K562 (cell line): ENCODE results near the gene FAM193A.

ENCODE experiments used
- CTCF ChIP-seq, 3 experiments: IDR thresholded peaks in 2 of 3; conservative IDR thresholded peaks in 1 of 3; 2 replicates each; pipeline ENCODE4 v1.5.1; 2011 to 2012; ENCODE audit warnings: low read length in 3 of 3, mild to moderate bottlenecking in 3 of 3, control low read depth in 2 of 3, improper control_type of control experiment in 1 of 3, inconsistent platforms in 1 of 3, low read depth in 1 of 3, mixed read lengths in 1 of 3, moderate library complexity in 1 of 3; ENCODE audit not compliant: insufficient read depth in 2 of 3
- SIN3B ChIP-seq: fragments of 450-650 bp; IDR thresholded peaks from 2 replicates; pipeline ENCODE4 v1.6.1; 2017; ENCODE audit warnings: low read depth, mild to moderate bottlenecking, moderate library complexity
- THAP12 ChIP-seq: fragments of 250-450 bp; sonication (Bioruptor Pico); IDR thresholded peaks from 2 replicates; pipeline ENCODE4 v1.9.0; 2021; ENCODE audit warnings: mild to moderate bottlenecking, inconsistent platforms
- ZNF140 ChIP-seq: fragments of 250-450 bp; sonication (Bioruptor Pico); IDR thresholded peaks from 2 replicates; pipeline ENCODE4 v1.8.0; 2021; ENCODE audit warnings: moderate library complexity, mild to moderate bottlenecking, inconsistent platforms
- ZNF398 ChIP-seq: fragments of 250-450 bp; sonication (Bioruptor Pico); IDR thresholded peaks from 2 replicates; pipeline ENCODE4 v1.8.0; 2021; ENCODE audit warnings: moderate library complexity, mild to moderate bottlenecking, inconsistent platforms
- ZNF609 ChIP-seq: sonication (generic); formaldehyde crosslinking; IDR thresholded peaks from 2 replicates; pipeline ENCODE4 v1.8.1; 2023; ENCODE audit warnings: missing genetic modification reagents, mild to moderate bottlenecking, borderline replicate concordance

DNA sequence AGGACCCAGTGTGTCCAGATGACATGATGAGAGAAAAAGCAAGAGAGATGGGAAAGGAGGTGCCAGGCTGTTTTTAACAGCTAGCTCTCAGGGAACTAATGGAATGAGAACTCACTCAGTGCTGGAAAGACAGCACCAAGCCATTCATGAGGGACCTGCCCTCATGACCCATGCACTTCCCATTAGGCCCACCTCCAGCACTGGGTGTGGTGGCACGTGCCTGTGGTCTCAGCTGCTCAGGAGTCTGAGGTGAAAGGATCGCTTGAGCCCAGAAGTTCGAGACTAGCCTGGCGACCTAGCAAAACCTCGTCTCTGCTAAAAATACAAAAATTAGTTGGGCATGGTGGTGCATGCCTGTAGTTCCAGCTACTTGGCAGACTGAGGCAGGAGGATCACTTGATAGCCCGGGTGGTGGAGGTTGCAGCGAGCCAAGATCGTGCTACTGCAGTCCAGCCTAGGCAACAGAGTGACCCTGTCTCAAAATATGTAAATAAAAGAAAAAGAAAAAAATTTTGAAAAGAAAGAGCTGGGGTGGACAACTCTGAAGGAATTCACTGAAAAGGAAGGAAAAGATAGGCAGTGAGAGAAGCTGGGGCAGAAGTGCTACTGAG is 50.9 kb downstream of the FAM193A start:
- no peak for TF ChIP-seq ZNF609 (CRISPR knock-in tag)
- TF ChIP-seq THAP12 (CRISPR knock-in tag) = no peak
- no peak for TF ChIP-seq CTCF (IDR thresholded peaks at IDR 0.05 in 2 of 3, conservative IDR thresholded peaks at IDR 0.05 in 1 of 3; ENCODE audit: insufficient read depth in 2 of 3, low read depth in 1 of 3, low read length in 3 of 3)
- TF ChIP-seq ZNF398 (CRISPR knock-in tag) = no peak
- TF ChIP-seq ZNF140 (CRISPR knock-in tag) = no peak
- no peak for TF ChIP-seq SIN3B
